HG03520 (cell line): ENCODE measurements around the gene IGF2BP1.

Experiments used
- ATAC-seq: cut with Tn5 transposase; IDR thresholded peaks from one replicate; pipeline ENCODE4 v1.9.1; 2021; ENCODE audit warnings: mild to moderate bottlenecking, moderate library complexity; ENCODE audit not compliant: unreplicated experiment

Gene IGF2BP1

DNA sequence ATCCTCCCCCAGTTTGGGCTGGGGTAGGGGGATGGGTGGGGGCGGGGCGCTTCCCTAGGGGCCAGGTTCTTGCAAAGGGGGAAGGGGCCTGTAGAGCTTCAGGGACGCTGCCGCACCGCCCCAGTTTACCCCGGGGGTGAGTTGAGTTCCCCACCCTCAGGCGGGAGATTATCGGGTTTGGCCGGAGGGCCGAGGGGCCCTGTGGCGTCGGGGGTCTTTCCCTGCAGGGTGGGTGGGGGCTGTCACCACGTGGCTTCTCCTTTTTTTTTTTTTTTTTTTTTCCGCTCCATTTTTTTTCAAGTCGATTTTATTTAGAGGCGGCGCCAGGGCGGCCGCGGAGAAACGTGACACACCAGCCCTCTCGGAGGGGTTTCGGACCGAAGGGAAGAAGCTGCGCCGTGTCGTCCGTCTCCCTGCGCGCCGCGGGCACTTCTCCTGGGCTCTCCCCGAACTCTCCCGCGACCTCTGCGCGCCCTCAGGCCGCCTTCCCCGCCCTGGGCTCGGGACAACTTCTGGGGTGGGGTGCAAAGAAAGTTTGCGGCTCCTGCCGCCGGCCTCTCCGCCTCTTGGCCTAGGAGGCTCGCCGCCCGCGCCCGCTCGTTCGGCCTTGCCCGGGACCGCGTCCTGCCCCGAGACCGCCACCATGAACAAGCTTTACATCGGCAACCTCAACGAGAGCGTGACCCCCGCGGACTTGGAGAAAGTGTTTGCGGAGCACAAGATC is at the start of gene IGF2BP1:
IGF2BP1 (plus strand) TSS at position 283 of the 724 bp plus-strand sequence; CDS start at position 644, 361 bp downstream.
- ATAC-seq = no peak

DNA sequence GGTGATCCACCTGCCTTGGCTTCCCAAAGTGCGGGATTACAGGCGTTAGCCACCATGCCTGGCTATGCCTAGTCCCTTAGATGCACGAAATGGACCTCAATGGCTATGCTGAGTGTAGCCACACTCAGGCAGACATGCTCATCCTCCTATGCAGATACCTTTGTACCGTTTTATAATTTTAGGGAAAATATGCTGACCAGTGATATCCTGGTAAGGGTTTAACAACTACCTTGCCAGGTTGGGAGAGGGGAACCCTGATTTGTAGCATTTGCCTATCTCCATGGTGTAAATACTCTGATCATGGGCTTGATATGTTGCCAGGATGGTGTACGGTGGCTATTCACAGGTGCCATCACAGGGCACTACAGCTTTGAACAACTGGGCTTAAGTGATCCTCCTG is 45.6 kb upstream of the IGF2BP1 start:
- ATAC-seq = no peak

DNA sequence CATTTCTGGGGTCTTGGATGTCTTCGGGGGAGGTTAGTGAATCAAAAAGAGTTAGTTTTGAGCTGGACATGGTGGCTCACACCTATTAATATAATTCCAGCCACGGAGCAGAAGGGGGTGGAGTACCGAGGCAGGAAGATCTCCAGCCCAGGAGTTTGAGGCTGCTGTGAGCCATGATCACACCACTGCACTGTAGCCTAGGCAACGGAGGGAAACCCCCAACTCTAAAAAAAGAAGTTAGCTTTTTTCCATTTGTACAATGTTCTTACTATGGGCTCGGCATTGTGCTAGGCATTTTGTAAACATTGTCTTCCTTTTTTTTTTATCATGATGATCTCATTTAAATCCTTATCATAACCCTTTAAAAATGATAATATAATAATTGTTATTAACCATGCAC is 44.3 kb upstream of the IGF2BP1 start:
- no peak for ATAC-seq

DNA sequence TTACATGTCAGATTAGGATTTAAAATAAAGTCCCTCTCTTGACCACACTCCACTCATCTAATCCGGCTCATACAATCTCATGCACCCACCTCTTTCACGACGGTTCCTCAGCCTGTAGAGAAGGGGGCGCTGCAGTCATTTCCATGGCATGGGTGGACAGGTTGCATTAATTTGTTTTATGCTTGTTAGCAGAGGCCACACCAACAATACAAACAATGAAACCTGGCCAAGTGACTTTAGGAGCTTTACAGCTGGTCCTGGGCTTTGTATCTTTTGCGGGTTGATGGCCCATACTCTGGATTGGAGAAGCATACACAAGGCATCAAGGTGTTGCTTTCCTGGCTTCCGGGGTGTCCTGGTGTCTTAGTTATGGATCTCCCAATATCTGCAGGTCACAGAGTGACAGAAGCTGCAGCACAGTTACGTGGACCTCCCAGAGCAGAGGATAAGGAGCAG is 42.9 kb upstream of the IGF2BP1 start:
- ATAC-seq = no peak

DNA sequence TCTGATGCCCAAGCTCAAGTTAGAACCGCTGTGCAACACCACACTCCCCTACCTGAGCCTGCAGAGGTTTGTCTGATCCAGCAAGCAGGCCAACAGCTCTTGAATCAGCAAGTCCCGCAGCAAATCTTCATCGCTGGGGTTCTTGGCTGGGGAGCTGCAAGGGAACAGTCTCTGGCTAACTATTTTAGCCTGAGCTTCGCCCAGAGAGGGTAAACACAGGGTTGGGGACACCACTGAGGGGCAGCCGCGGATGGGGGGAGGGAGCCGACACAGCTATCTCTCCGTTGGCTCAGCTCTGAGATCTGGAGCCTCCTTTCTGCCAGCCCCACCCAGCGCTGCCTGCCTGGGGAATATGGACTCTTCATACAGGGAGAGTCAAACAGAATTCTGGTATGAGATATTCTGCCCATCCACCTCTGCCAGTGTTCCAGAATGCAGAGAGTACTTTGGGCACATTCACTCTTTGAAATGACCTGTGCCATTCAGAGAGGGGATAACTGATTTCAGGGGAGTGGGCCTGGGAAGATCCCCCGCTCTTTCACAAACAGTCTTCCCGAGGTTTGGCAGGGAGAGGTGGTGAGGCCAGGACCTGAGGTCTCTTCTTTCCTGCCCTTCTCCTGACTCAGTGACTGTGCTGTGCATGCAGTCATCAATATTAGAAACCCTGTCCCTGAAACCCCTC is 36.2 kb upstream of the IGF2BP1 start:
- ATAC-seq = no peak

DNA sequence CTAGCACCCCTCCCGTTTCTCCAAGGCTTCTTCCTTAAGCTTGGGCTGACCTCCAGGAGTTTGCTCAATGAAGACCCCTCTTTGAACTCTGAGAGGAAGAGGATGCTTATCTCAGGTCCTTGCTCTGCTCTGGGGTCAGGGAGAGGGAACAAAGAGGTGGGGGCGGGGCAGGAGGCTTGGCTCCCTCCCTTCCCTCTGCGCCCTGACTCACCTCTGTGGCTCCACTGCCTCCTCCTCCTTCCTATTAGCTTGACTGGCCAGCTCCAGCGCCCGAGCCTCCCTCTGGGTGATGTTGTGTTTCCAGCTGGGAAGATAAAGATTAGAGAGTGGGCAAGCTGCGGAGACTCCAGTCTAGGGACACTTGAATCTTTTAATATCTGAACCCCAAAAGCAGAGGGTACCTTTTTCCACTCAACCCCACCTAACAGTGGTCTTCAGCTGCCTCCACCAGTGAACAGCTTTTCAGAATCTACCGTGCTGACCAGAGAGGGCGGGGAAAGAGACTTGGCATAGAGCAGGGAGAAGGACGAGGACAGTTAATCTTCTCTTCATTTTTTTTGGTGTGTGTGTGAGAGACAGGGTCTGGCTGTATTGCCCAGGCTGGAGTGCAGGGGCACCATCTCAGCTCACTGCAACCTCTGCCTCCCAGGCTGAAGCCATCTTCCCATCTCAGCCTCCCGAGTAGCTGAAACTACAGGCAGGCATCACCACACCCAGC is 35.5 kb upstream of the IGF2BP1 start:
- no peak for ATAC-seq

DNA sequence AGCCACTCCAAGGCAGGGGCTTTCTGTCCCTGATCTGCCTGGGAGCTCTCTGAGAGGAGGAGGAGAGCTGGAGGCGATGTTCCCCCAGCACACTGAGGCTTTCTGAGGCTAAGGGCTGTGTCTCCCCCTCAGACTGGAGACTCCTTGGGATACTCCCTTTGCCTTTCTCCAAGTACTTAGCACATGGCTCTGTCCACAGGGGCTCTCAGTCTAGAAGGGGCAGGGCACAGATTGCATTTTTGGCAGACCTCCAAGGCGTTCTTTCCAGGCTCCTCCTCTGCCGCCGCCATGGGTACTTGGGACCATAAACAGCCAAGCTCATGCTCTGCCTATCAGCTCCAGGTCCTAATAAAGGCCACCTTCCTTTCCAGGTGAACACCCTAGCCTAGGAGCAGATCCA is 27.0 kb upstream of the IGF2BP1 start:
- ATAC-seq = no peak

DNA sequence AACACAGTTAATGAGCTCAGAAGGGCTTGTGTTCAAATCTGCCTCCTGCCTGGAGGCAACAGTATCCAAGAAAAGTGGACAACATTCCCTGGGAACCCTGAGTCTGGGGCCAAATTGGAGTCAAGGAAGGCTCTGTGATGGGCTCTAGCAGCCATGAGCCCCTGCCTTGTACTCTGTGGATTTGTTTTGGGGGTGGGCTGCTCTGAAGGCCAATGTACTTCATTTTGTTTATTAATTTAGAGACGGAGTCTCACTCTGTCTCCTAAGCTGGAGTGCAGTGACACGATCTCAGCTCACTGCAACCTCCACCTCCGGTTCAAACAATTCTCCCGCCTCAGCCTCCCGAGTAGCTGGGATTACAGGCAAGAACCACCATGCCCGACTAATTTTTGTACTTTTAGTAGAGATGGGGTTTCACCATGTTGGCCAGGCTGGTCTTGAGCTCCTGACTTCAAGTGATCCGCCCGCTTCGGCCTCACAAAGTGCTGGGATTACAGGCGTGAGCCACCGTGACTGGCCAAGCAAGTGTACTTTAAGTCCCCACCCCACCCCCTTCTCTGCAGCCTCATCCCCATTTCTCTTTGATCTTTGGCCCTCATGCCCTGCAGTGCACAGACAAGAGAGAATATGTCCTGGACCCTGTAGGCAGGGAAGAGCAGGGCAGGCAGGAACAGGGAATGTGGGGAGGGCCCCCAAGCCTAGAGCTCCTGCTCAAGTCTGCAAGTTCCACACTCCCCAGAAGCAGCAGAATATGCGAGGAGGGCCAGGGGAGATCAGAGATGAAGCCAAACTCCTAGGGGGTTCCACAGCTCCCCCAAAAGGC is 26.1 kb upstream of the IGF2BP1 start:
- no peak for ATAC-seq

DNA sequence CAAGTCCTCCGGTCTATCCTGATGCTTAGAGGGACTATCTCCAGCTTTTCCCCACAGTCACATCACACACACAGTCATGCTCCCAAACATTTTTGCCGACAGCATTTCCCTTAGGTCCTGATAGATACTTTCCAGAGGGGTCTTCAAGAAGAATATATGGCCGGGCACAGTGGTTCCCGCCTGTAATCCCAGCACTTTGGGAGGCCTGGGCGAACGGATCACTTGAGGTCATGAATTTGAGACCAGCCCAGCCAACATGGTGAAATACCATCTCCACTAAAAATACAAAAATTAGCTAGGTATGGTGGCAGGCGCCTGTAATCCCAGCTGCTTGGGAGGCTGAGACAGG is 24.5 kb upstream of the IGF2BP1 start:
- no peak for ATAC-seq

DNA sequence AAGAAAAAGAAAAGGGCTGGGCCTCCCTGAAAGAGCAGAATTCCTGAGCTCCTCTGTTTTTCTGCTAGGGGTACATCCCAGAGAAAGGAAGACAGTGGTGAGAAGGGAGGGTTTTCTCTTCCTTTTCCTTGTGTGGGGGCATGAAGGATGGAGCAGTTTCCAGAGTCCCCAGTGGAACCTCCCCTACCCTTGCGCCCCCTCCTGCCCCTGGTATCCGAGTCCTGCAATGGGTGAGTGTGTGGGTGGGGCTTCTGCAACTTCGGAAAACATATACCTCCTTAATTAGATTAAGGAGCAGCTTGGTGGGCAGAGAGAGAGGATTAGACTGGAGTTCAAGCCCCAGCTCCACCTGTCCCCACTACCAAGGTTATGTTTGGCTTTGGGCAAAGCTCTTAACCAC is 23.4 kb upstream of the IGF2BP1 start:
- ATAC-seq = no peak

DNA sequence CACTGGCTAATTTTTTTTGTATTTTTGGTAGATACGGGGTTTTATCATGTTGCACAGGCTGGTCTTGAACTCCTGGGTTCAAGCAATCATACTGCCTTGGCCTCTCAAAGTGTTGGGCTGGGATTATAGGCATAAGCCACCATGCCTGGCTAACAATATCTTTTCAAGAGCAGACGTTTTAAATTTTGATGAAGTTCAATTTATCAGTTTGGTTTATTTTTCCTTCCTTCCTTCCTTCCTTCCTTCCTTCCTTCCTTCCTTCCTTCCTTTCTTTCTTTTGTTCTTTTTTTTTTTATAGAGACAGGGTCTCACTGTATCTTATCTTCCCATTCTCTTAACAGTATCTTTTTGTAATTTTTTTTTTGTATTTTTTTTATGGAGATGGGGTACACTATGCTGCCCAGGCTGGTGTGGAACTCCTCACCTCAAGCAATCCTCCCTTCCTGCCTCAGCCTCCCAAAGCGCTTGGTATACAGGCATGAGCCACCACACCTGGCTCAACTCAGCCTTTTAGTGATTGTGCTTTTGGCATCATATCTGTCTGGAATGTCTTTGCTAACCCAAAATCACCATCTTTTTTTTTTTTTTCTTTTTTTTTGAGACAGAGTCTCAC is 15.2 kb upstream of the IGF2BP1 start:
- no peak for ATAC-seq

DNA sequence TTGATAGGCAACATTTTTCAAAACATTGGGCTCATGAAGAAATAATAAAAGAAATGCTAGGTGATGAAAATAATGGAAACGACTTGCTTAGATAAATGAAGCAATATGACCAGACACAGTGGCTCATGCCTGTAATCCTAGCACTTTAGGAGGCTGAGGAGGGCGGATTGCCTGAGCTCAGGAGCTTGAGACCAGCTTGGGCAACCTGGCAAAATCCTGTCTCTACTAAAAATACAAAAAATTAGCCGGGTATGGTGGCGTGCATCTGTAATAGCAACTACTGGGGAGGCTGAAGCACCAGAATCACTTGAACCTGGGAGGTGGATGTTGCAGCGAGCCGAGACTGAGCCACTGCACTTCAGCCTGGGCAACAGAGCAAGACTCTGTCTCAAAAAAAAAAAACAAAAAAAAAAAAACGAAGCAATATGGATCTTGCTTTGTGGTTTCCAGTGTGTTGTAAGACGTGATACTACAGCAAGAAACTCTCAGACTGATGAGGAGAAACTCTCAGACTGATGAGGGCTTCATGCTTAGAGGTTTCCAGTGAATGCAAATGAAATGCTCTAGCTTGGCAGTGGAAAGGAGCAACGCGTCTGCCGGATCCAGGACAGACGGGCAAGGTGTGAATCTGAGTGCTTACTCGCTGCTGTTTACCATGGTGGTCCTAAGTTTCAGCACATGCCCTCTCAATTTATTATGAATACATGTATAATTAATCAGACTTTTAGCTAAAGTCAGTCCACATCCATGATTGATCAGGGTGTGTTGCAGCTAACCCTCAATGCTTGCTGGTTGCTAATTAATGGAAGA is 11.5 kb upstream of the IGF2BP1 start:
- no peak for ATAC-seq

DNA sequence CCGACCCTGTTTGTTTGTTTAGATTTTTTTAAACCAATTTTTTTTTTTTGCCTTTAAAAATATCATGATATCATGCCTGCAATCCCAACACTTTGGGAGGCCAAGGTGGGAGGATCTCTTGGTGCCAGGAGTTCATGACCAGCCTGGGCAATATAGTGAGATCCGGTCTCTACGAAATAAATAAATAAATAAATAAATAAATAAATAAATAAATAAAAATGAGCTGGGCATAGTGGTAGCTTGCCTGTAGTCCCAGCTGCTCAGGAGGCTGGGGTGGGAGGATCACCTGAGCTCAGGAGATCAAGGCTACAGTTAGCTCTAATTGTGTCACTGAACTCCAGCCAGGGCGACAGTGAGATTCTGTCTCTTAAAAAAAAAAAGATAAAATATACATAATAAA is 8.1 kb upstream of the IGF2BP1 start:
- no peak for ATAC-seq

DNA sequence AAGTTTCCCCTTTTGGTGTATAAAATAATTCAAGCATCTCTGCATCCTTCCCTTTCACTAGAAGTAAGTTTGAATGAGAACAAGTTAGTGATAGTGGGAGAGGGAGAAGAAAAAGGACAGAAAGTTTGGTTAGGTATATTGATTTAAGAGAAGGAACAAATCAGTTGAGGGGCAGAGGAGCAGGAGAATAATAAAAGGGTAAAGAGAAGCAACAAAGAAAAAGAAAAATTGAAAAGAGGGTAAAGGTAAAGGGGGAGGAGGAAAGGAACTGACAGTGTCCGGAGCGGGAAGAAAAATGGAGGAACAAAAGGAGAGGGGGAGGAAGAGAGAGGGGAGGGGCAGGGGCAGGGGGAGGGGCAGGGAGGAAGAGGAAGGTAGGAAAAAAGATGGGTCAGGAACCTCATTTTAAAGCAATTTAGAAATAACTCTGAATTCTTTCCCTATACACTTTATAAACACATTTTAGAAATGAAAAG is 6.3 kb upstream of the IGF2BP1 start:
- ATAC-seq = no peak

DNA sequence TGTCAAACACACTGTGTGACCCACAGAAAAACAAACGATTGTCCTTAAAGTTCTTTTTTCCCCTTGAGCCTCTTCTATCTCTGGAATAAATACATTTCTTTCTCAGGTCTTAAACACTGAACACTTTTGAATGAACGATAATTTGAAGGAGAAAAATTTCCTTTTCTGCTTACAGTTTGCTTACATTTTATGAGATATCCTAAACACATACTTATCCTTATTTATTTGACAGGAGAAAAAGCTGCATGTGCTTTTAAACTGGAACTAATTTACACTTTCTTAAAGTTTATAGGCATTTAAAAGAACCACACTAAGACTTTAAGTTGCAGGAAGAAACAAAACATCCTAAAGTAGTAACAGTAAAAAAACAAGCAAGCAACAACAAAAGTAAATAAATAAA is 4.7 kb upstream of the IGF2BP1 start:
- no peak for ATAC-seq

DNA sequence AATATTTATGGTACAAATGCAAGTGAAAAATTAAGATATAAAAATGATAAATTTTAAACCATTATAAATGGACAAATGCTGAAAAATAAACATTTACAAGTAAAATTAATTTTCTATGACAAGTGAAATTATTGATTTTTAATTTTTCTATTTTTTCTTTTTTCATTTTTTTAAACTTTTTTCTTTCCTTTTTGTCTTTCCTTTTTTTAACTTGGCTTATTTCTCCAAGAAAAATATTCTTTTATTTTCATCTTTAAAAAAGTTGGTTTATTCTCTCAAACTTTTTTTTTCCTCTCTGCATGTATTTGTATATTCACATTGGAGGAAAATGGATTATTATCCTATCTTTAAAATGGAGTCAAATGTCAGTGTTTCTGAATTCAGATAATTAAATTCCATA is 3.9 kb upstream of the IGF2BP1 start:
- no peak for ATAC-seq

DNA sequence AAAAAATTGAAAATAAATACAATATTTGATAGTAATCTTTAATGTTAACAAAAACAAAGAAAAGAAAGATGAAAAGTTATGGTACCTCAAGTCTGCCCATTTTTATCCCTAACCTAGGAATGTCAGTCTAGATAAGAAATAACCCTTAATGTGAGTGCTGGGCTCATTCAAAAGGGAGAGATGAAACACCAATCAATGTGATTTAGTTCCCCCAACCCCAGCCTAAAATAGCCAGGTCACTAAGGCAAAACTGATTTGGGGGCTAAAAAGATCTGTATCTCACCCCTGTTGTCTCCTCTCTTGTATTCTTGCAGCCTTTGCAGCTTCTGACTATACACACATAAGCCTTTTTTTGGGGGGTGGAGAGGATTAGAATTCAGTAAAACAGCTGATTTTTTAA is 3.2 kb upstream of the IGF2BP1 start:
- ATAC-seq = no peak

DNA sequence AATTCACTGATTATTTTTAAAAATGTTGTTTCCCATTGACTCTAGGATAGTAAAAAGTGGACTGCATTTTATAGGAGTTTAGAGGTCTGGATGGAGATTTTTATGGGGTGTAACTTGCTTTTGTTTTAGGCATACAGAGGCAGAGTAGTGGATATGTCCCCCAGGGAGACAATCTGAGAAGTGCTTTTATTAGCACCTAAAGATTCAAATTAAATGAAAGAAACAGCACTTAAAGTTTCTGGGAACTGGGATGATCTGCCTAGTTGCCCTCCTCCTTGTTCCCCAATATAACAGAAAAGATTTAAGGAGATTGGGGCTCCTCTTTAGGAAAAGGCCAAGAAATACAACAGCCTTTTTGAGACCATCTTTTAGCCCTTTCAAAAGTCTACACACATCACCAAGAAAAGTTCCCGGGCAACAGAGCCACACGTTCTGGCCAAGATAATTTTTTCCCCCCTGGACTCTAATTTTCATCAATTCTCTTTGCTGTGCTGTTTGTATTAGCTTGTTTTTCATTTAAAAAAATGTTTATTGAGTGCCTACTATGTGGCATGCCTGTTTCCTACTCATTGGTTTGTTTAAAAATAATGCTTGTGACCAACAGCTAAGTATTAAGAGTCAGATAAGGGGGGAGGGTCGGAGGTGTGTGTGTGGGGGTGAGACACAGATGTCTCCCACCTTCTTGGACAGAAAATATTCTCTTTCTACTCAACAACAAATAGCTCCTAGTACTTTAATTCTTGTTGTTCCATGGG is 2.5 kb upstream of the IGF2BP1 start:
- no peak for ATAC-seq
